ENCODE data around the gene PIK3R5.

PIK3R5 gene

GRCh38 chr17:8924595-8924994 is 40.9 kb downstream of the PIK3R5 start:
- Histone ChIP-seq H3K18ac (ENCODE audit: low read length) (no peak overlapping the region), H2BK15ac (replicated peaks; ENCODE audit: low read depth) (no peak overlapping the region), H3K79me2 (ENCODE audit: control insufficient read depth, insufficient read depth, low read length) (no peaks in the 10 kb centered on the region), H3K36me3 (ENCODE audit: control insufficient read depth, insufficient read depth, low read length) (no peaks in the 10 kb centered on the region), H2BK5ac (ENCODE audit: low read length) (no peak overlapping the region), H3K56ac (ENCODE audit: low read length) (no peak overlapping the region), H2BK120ac (ENCODE audit: low read depth, low read length) (no peak overlapping the region), H3K79me1 (ENCODE audit: low read length) (no peaks in the 10 kb centered on the region), H3K23ac (ENCODE audit: low read length) (no peak overlapping the region), H3K4me3 (ENCODE audit: low read length) (no peak overlapping the region), H3K4me1 (ENCODE audit: control insufficient read depth, low read depth, low read length) (no peaks in the 10 kb centered on the region), H3K9ac (ENCODE audit: low read length) (no peak overlapping the region), H3K4ac (ENCODE audit: low read depth, low read length) (no peak overlapping the region), H4K8ac (ENCODE audit: low read depth, low read length) (no peak overlapping the region), H2AK5ac (ENCODE audit: low read length) (no peak overlapping the region), H3K27me3 (ENCODE audit: insufficient read depth, low read length, poor library complexity) (no peaks in the 10 kb centered on the region), H3K4me2 (ENCODE audit: low read length) (no peak overlapping the region), H4K5ac (ENCODE audit: low read length) (no peak overlapping the region), H3K27ac (ENCODE audit: low read depth, low read length) (no peak overlapping the region)
- WGBS (ENCODE audit: extremely low coverage, insufficient coverage, low lambda C conversion rate), result no CpG with 5 or more reads among the region's 6 CpGs
- DNase-seq, result no peak

DNA sequence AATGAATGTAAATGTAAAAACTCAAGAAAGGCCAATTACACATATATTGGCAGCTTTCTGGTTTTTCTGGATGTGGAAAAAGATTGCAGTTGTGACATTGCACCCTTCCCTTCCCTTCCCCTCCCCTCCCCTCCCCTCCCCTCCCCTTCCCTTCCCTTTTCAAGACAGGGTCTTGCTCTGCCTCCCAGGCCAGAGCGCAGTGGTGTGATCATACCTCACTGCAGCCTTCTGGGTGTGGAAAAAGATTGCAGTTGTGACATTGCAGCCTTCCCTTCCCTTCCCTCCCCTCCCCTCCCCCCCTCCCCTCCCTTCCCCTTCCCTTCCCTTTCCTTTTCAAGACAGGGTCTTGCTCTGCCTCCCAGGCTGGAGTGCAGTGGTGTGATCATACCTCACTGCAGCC is 41.7 kb downstream of the PIK3R5 start:
- H2BK5ac ChIP-seq (ENCODE audit: low read length), result no peak overlapping the region
- no peak overlapping the region for H3K9ac ChIP-seq (ENCODE audit: low read length)
- H3K56ac ChIP-seq (ENCODE audit: low read length), result no peak overlapping the region
- no peak overlapping the region for H2BK15ac ChIP-seq (replicated peaks; ENCODE audit: low read depth)
- no peak overlapping the region for H3K4me2 ChIP-seq (ENCODE audit: low read length)
- no peaks in the 10 kb centered on the region for H3K36me3 ChIP-seq (ENCODE audit: control insufficient read depth, insufficient read depth, low read length)
- H3K4me1 ChIP-seq (ENCODE audit: control insufficient read depth, low read depth, low read length), result no peaks in the 10 kb centered on the region
- H4K8ac ChIP-seq (ENCODE audit: low read depth, low read length), result no peak overlapping the region
- H3K18ac ChIP-seq (ENCODE audit: low read length), result no peak overlapping the region
- no peak for DNase-seq
- H4K5ac ChIP-seq (ENCODE audit: low read length), result no peak overlapping the region
- no peak overlapping the region for H3K23ac ChIP-seq (ENCODE audit: low read length)
- no peak overlapping the region for H3K4ac ChIP-seq (ENCODE audit: low read depth, low read length)
- no peaks in the 10 kb centered on the region for H3K79me1 ChIP-seq (ENCODE audit: low read length)
- H2BK120ac ChIP-seq (ENCODE audit: low read depth, low read length), result no peak overlapping the region
- WGBS (ENCODE audit: extremely low coverage, insufficient coverage, low lambda C conversion rate), result no CpG with 5 or more reads among the region's 1 CpG
- no peaks in the 10 kb centered on the region for H3K27me3 ChIP-seq (ENCODE audit: insufficient read depth, low read length, poor library complexity)
- H3K4me3 ChIP-seq (ENCODE audit: low read length), result no peak overlapping the region
- H2AK5ac ChIP-seq (ENCODE audit: low read length), result no peak overlapping the region
- no peaks in the 10 kb centered on the region for H3K79me2 ChIP-seq (ENCODE audit: control insufficient read depth, insufficient read depth, low read length)
- no peak overlapping the region for H3K27ac ChIP-seq (ENCODE audit: low read depth, low read length)

DNA sequence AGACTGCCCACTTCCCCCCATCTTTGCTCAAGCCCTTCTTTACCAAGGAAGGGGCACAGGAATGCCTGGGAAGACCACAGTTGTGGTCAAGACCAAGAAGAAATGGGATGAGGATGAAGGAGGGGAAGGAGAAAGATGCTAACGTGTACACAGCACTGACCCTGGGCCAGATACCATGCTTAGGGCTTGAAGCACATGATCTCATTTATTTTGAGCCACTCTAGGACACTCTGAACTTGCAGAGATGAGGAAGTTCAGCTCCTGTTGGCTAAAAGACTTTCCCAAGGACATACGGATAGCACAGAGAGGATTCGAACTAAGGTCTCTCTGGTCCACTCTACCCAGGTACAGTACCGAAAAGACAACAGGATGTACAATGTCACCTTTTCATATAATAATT is 42.6 kb downstream of the PIK3R5 start:
- Histone ChIP-seq H2BK15ac (replicated peaks; ENCODE audit: low read depth) (no peak overlapping the region), H4K5ac (ENCODE audit: low read length) (no peak overlapping the region), H3K27ac (ENCODE audit: low read depth, low read length) (no peak overlapping the region), H3K4me3 (ENCODE audit: low read length) (no peak overlapping the region), H3K18ac (ENCODE audit: low read length) (no peak overlapping the region), H3K23ac (ENCODE audit: low read length) (no peak overlapping the region), H3K27me3 (ENCODE audit: insufficient read depth, low read length, poor library complexity) (no peaks in the 10 kb centered on the region), H3K79me2 (ENCODE audit: control insufficient read depth, insufficient read depth, low read length) (no peaks in the 10 kb centered on the region), H2BK5ac (ENCODE audit: low read length) (no peak overlapping the region), H2BK120ac (ENCODE audit: low read depth, low read length) (no peak overlapping the region), H3K4ac (ENCODE audit: low read depth, low read length) (no peak overlapping the region), H3K9ac (ENCODE audit: low read length) (no peak overlapping the region), H3K4me1 (ENCODE audit: control insufficient read depth, low read depth, low read length) (no peaks in the 10 kb centered on the region), H4K8ac (ENCODE audit: low read depth, low read length) (no peak overlapping the region), H3K56ac (ENCODE audit: low read length) (no peak overlapping the region), H2AK5ac (ENCODE audit: low read length) (no peak overlapping the region), H3K36me3 (ENCODE audit: control insufficient read depth, insufficient read depth, low read length) (no peaks in the 10 kb centered on the region), H3K79me1 (ENCODE audit: low read length) (no peaks in the 10 kb centered on the region), H3K4me2 (ENCODE audit: low read length) (no peak overlapping the region)
- no CpG with 5 or more reads among the region's 4 CpGs for WGBS (ENCODE audit: extremely low coverage, insufficient coverage, low lambda C conversion rate)
- DNase-seq, result no peak

- no peak overlapping the region for H3K4ac ChIP-seq (ENCODE audit: low read depth, low read length)
- H3K79me2 ChIP-seq (ENCODE audit: control insufficient read depth, insufficient read depth, low read length), result no peaks in the 10 kb centered on the region
- no peaks in the 10 kb centered on the region for H3K4me1 ChIP-seq (ENCODE audit: control insufficient read depth, low read depth, low read length)
- H2BK120ac ChIP-seq (ENCODE audit: low read depth, low read length), result no peak overlapping the region
- H3K18ac ChIP-seq (ENCODE audit: low read length), result no peak overlapping the region
- H3K27ac ChIP-seq (ENCODE audit: low read depth, low read length), result no peak overlapping the region
- H3K56ac ChIP-seq (ENCODE audit: low read length), result no peak overlapping the region
- H2AK5ac ChIP-seq (ENCODE audit: low read length), result no peak overlapping the region
- H3K4me2 ChIP-seq (ENCODE audit: low read length), result no peak overlapping the region
- H2BK15ac ChIP-seq (replicated peaks; ENCODE audit: low read depth), result no peak overlapping the region
- H3K36me3 ChIP-seq (ENCODE audit: control insufficient read depth, insufficient read depth, low read length), result no peaks in the 10 kb centered on the region
- no peak overlapping the region for H3K4me3 ChIP-seq (ENCODE audit: low read length)
- no peak overlapping the region for H4K5ac ChIP-seq (ENCODE audit: low read length)
- DNase-seq, result no peak
- no CpG with 5 or more reads among the region's 6 CpGs for WGBS (ENCODE audit: extremely low coverage, insufficient coverage, low lambda C conversion rate)
- no peak overlapping the region for H3K9ac ChIP-seq (ENCODE audit: low read length)
- H3K27me3 ChIP-seq (ENCODE audit: insufficient read depth, low read length, poor library complexity), result no peaks in the 10 kb centered on the region
- H2BK5ac ChIP-seq (ENCODE audit: low read length), result no peak overlapping the region
- H4K8ac ChIP-seq (ENCODE audit: low read depth, low read length), result no peak overlapping the region
- no peaks in the 10 kb centered on the region for H3K79me1 ChIP-seq (ENCODE audit: low read length)
- no peak overlapping the region for H3K23ac ChIP-seq (ENCODE audit: low read length)
Measured at GRCh38 chr17:8922451-8922850, 43.1 kb downstream of the PIK3R5 start.

GRCh38 chr17:8921147-8921546 is 44.4 kb downstream of the PIK3R5 start:
- no peak overlapping the region for H2BK5ac ChIP-seq (ENCODE audit: low read length)
- no peaks in the 10 kb centered on the region for H3K79me1 ChIP-seq (ENCODE audit: low read length)

DNA sequence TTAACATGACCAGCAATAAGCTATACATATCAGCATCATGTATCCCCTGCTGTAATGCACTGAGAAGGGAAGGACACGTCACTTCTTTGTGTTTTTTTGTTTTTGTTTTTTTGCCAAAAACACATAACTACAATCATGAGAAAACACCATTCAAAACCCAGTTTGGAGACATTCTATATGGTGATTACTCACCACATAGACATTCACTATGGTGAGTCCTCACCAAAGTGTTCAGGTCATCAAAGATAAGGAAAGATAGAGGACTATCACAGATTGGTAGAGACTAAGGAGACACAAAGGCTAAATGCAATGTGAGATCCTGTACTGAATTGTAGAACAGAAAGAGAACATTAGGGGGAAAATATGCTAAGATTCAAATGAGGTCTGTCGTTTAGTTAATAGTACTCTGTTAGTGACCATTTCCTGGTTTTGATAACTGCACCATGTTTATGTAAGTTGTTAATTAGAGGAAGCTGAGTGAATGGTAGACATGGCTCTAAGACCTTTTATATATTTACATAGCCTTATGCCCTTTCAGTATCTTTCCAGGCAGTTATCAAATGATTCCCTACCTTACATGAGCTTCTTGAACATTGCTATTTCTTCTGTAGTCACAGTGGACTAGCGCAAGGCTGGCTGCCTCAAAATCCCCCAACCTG is 46.6 kb downstream of the PIK3R5 start:
- Histone ChIP-seq H2BK120ac (ENCODE audit: low read depth, low read length) (no peak overlapping the region), H3K27ac (ENCODE audit: low read depth, low read length) (no peak overlapping the region), H2AK5ac (ENCODE audit: low read length) (no peak overlapping the region), H3K79me1 (ENCODE audit: low read length) (no peaks in the 10 kb centered on the region), H3K4me1 (ENCODE audit: control insufficient read depth, low read depth, low read length) (no peaks in the 10 kb centered on the region), H3K56ac (ENCODE audit: low read length) (no peak overlapping the region), H3K27me3 (ENCODE audit: insufficient read depth, low read length, poor library complexity) (no peaks in the 10 kb centered on the region), H2BK15ac (replicated peaks; ENCODE audit: low read depth) (no peak overlapping the region), H3K4me3 (ENCODE audit: low read length) (no peak overlapping the region), H2BK5ac (ENCODE audit: low read length) (no peak overlapping the region), H3K9ac (ENCODE audit: low read length) (no peak overlapping the region), H3K18ac (ENCODE audit: low read length) (no peak overlapping the region), H3K4me2 (ENCODE audit: low read length) (no peak overlapping the region), H3K79me2 (ENCODE audit: control insufficient read depth, insufficient read depth, low read length) (no peaks in the 10 kb centered on the region), H4K5ac (ENCODE audit: low read length) (no peak overlapping the region), H3K23ac (ENCODE audit: low read length) (no peak overlapping the region), H3K36me3 (ENCODE audit: control insufficient read depth, insufficient read depth, low read length) (no peaks in the 10 kb centered on the region), H4K8ac (ENCODE audit: low read depth, low read length) (no peak overlapping the region), H3K4ac (ENCODE audit: low read depth, low read length) (no peak overlapping the region)
- WGBS (ENCODE audit: extremely low coverage, insufficient coverage, low lambda C conversion rate), result no CpG with 5 or more reads among the region's 3 CpGs
- no peak for DNase-seq

More at GRCh38 chr17:8921147-8921546, 44.4 kb downstream of the PIK3R5 start:
- H3K23ac ChIP-seq (ENCODE audit: low read length), result no peak overlapping the region
- H3K4me2 ChIP-seq (ENCODE audit: low read length), result no peak overlapping the region
- no peak overlapping the region for H3K4me3 ChIP-seq (ENCODE audit: low read length)
- H3K56ac ChIP-seq (ENCODE audit: low read length), result no peak overlapping the region
- H3K36me3 ChIP-seq (ENCODE audit: control insufficient read depth, insufficient read depth, low read length), result no peaks in the 10 kb centered on the region
- no CpG with 5 or more reads among the region's 2 CpGs for WGBS (ENCODE audit: extremely low coverage, insufficient coverage, low lambda C conversion rate)
- no peaks in the 10 kb centered on the region for H3K27me3 ChIP-seq (ENCODE audit: insufficient read depth, low read length, poor library complexity)
- H3K79me2 ChIP-seq (ENCODE audit: control insufficient read depth, insufficient read depth, low read length), result no peaks in the 10 kb centered on the region
- no peak overlapping the region for H4K5ac ChIP-seq (ENCODE audit: low read length)
- no peak overlapping the region for H2BK15ac ChIP-seq (replicated peaks; ENCODE audit: low read depth)
- H3K9ac ChIP-seq (ENCODE audit: low read length), result no peak overlapping the region
- no peak overlapping the region for H2BK120ac ChIP-seq (ENCODE audit: low read depth, low read length)
- DNase-seq, result no peak
- no peaks in the 10 kb centered on the region for H3K4me1 ChIP-seq (ENCODE audit: control insufficient read depth, low read depth, low read length)
- H2AK5ac ChIP-seq (ENCODE audit: low read length), result no peak overlapping the region
- H3K27ac ChIP-seq (ENCODE audit: low read depth, low read length), result no peak overlapping the region
- H4K8ac ChIP-seq (ENCODE audit: low read depth, low read length), result no peak overlapping the region
- H3K4ac ChIP-seq (ENCODE audit: low read depth, low read length), result no peak overlapping the region
- no peak overlapping the region for H3K18ac ChIP-seq (ENCODE audit: low read length)
